Measurements from ENCODE around the gene KDM3A. TPM values are rescaled to one million over a fixed set of nuclear protein-coding genes. Genes with fewer than 3 reads are reported as not detected.

Gene KDM3A
- total RNA-seq, 3 donors from 2014 or later: 40.6 to 79.0 (median 61.3) TPM

- Histone ChIP-seq H3K4me1 (no peaks in the 10 kb centered on the region), H3K9me3 (peaks cover 10 to 39% of the 10 kb centered on the region in 2 donors), H3K27me3 (no peaks in the 10 kb centered on the region), H3K4me3 (no peak overlapping the region), H3K36me3 (no peaks in the 10 kb centered on the region), H3K27ac (no peak overlapping the region)
- intact Hi-C loops (cut with DNase I; ENCODE audit: low total_unique reads): no loop called here
- no peak for DNase-seq (ENCODE audit: low spot score in 2 of 2)
- no peak for TF ChIP-seq POLR2A (IDR thresholded peaks at IDR 0.05)
- TF ChIP-seq POLR2AphosphoS5 (IDR thresholded peaks at IDR 0.05): no peak
- TF ChIP-seq CTCF (IDR thresholded peaks at IDR 0.05): no peak
Measured at GRCh38 chr2:86435531-86435930, 5.6 kb upstream of the KDM3A start.

- intact Hi-C loops (cut with DNase I; ENCODE audit: low total_unique reads): no loop called here
- Histone ChIP-seq H3K4me3 (no peak overlapping the region), H3K27me3 (no peaks in the 10 kb centered on the region), H3K9me3 (peaks cover 10 to 37% of the 10 kb centered on the region in 2 donors), H3K27ac (no peak overlapping the region), H3K4me1 (no peaks in the 10 kb centered on the region), H3K36me3 (no peaks in the 10 kb centered on the region)
- TF ChIP-seq CTCF (IDR thresholded peaks at IDR 0.05) (no peak), POLR2AphosphoS5 (IDR thresholded peaks at IDR 0.05) (no peak), POLR2A (IDR thresholded peaks at IDR 0.05) (no peak)
- no peak for DNase-seq (ENCODE audit: low spot score in 2 of 2)
Measured at GRCh38 chr2:86436328-86436727, 4.8 kb upstream of the KDM3A start.

GRCh38 chr2:86439879-86440630 is 1.1 kb upstream of the KDM3A start:
- peak overlapping the region; percentile 95 to 99 for H3K27ac ChIP-seq
- H3K4me3 ChIP-seq: peak overlapping the region in 2 of 3 donors; percentile 68 to 93
- no peak for DNase-seq (ENCODE audit: low spot score in 2 of 2)
- no peaks in the 10 kb centered on the region for H3K27me3 ChIP-seq
- H3K36me3 ChIP-seq: no peaks in the 10 kb centered on the region
- TF ChIP-seq CTCF (IDR thresholded peaks at IDR 0.05): no peak
- TF ChIP-seq POLR2A (IDR thresholded peaks at IDR 0.05): no peak
- no peak for TF ChIP-seq POLR2AphosphoS5 (IDR thresholded peaks at IDR 0.05)
- peaks cover 10 to 37% of the 10 kb centered on the region in 2 donors for H3K9me3 ChIP-seq
- peaks cover 7 to 14% of the 10 kb centered on the region in 2 donors for H3K4me1 ChIP-seq
- intact Hi-C loops (cut with DNase I; ENCODE audit: low total_unique reads): no loop called here

GRCh38 chr2:86441392-86441881 is 266 bp downstream of the KDM3A start:
- intact Hi-C loops (cut with DNase I; ENCODE audit: low total_unique reads): no loop called here
- no peak for DNase-seq (ENCODE audit: low spot score in 2 of 2)
- no peak for TF ChIP-seq CTCF (IDR thresholded peaks at IDR 0.05)
- TF ChIP-seq POLR2A (IDR thresholded peaks at IDR 0.05): no peak
- peak in 1 of 3 donors; percentile 5 for TF ChIP-seq POLR2AphosphoS5 (IDR thresholded peaks at IDR 0.05)

More at GRCh38 chr2:86441392-86441881, 266 bp downstream of the KDM3A start:
- peak overlapping the region; percentile 59 to 93 (median 68) for H3K4me3 ChIP-seq
- H3K4me1 ChIP-seq: peaks cover 7 to 19% of the 10 kb centered on the region in 2 donors
- peaks cover 10 to 37% of the 10 kb centered on the region in 2 donors for H3K9me3 ChIP-seq
- peak overlapping the region; percentile 95 to 99 for H3K27ac ChIP-seq
- H3K36me3 ChIP-seq: no peaks in the 10 kb centered on the region
- no peaks in the 10 kb centered on the region for H3K27me3 ChIP-seq
